ENCODE results near the gene ZBTB7A.

DNA sequence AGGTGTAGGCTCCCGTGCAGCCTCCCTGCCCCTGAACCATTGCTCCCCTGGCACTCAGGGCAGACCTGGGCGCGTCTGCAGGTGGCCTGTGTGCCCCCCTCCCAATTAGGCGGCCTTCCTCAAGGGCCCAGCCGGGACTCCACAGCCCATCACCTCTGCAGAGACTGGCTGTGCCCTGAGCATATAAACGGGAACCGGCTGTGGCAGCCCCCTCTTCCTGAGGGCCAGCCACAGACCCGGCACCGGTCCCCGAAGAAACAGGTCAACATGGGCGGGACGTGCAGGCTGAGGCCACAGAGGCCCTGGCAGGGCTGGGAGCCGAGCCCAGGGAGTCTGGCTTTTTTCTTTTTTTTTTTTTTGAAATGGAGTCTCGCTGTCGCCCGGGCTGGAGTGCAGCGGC, 47.1 kb downstream of the ZBTB7A start:
- TF ChIP-seq, protein P1, sequence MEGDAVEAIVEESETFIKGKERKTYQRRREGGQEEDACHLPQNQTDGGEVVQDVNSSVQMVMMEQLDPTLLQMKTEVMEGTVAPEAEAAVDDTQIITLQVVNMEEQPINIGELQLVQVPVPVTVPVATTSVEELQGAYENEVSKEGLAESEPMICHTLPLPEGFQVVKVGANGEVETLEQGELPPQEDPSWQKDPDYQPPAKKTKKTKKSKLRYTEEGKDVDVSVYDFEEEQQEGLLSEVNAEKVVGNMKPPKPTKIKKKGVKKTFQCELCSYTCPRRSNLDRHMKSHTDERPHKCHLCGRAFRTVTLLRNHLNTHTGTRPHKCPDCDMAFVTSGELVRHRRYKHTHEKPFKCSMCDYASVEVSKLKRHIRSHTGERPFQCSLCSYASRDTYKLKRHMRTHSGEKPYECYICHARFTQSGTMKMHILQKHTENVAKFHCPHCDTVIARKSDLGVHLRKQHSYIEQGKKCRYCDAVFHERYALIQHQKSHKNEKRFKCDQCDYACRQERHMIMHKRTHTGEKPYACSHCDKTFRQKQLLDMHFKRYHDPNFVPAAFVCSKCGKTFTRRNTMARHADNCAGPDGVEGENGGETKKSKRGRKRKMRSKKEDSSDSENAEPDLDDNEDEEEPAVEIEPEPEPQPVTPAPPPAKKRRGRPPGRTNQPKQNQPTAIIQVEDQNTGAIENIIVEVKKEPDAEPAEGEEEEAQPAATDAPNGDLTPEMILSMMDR (conservative IDR thresholded peaks at IDR 0.05; ENCODE audit: low read length) = no peak
- no peak for TF ChIP-seq EZH2phosphoT487 (IDR thresholded peaks at IDR 0.05; ENCODE audit: borderline replicate concordance)

All from Loucy (cell line).